Measurements from ENCODE around the gene TRPM4. TPM values are rescaled to one million over a fixed set of nuclear protein-coding genes. Genes with fewer than 3 reads are reported as not detected.

The TRPM4 gene
- polyA plus RNA-seq, 3 donors from 2014 or later, result 0.17 TPM; not detected in 2

- Mint-ChIP-seq H3K27me3 (ENCODE audit: low read depth in 3 of 3) (peaks cover 8 to 25% (median 12%) of the 10 kb centered on the region in 3 donors), H3K36me3 (peaks cover 9 to 15% (median 12%) of the 10 kb centered on the region in 3 donors), H3K27ac (no peak overlapping the region), H3K9me3 (peaks cover 12 to 27% (median 18%) of the 10 kb centered on the region in 6 donors), H3K4me1 (no peaks in the 10 kb centered on the region), H3K4me3 (no peak overlapping the region)
- no peak for DNase-seq
Observed at GRCh38 chr19:49255674-49256073, 98.1 kb downstream of the TRPM4 start.

GRCh38 chr19:49256691-49257090 is 99.1 kb downstream of the TRPM4 start:
- Mint-ChIP-seq H3K9me3 (peaks cover 12 to 31% (median 18%) of the 10 kb centered on the region in 6 donors), H3K27me3 (ENCODE audit: low read depth in 3 of 3) (peaks cover 6 to 28% (median 14%) of the 10 kb centered on the region in 3 donors), H3K4me3 (no peak overlapping the region), H3K36me3 (peaks cover 9 to 15% (median 12%) of the 10 kb centered on the region in 3 donors), H3K4me1 (no peaks in the 10 kb centered on the region), H3K27ac (no peak overlapping the region)
- DNase-seq, result no peak

Other genes with a start within 250 kb of the TRPM4 start
- gene DHDH, start 224.1 kb upstream of the TRPM4 start, polyA plus RNA-seq, result 1 to 10 TPM in 1 of 3 donors, not detected in 2; 1.3 TPM
- 100 to 1,000 TPM in 2 of 3 donors, 10 to 100 TPM in 1; 88.6 to 137 (median 106) TPM for gene BAX, start 202.9 kb upstream of the TRPM4 start, polyA plus RNA-seq
- 1,000 to 10,000 TPM; 3,472 to 4,403 (median 4,065) TPM for gene FTL, start 192.5 kb upstream of the TRPM4 start, polyA plus RNA-seq
- gene GYS1, start 164.5 kb upstream of the TRPM4 start, polyA plus RNA-seq, result 10 to 100 TPM; 16.0 to 40.3 (median 32.9) TPM
- gene RUVBL2, start 163.9 kb upstream of the TRPM4 start, polyA plus RNA-seq, result 10 to 100 TPM; 64.0 to 72.7 (median 64.2) TPM
- gene LHB, start 140.7 kb upstream of the TRPM4 start, polyA plus RNA-seq, result not detected
- gene CGB3, start 133.5 kb upstream of the TRPM4 start, polyA plus RNA-seq, result not detected
- gene CGB2, start 125.9 kb upstream of the TRPM4 start, polyA plus RNA-seq, result not detected
- not detected for gene CGB1, start 120.9 kb upstream of the TRPM4 start, polyA plus RNA-seq
- not detected for gene CGB5, start 113.9 kb upstream of the TRPM4 start, polyA plus RNA-seq
- gene CGB8, start 108.7 kb upstream of the TRPM4 start, polyA plus RNA-seq, result not detected
- gene CGB7, start 100.0 kb upstream of the TRPM4 start, polyA plus RNA-seq, result not detected
- not detected for gene NTF4, start 93.0 kb upstream of the TRPM4 start, polyA plus RNA-seq
- gene KCNA7, start 85.1 kb upstream of the TRPM4 start, polyA plus RNA-seq, result not detected
- gene SNRNP70, start 72.3 kb upstream of the TRPM4 start, polyA plus RNA-seq, result 10 to 100 TPM; 42.6 to 84.4 (median 48.8) TPM
- 1 to 10 TPM; 3.2 to 6.9 (median 5.6) TPM for gene LIN7B, start 43.4 kb upstream of the TRPM4 start, polyA plus RNA-seq
- 1 to 10 TPM; 2.6 to 5.5 (median 3.6) TPM for gene C19orf73, start 38.6 kb upstream of the TRPM4 start, polyA plus RNA-seq
- under 1 TPM in 2 of 3 donors, not detected in 1; 0.07 to 0.58 TPM for gene PPFIA3, start 38.2 kb upstream of the TRPM4 start, polyA plus RNA-seq
- gene HRC, start 2.4 kb upstream of the TRPM4 start, polyA plus RNA-seq, result not detected
- gene SLC6A16, start 167.4 kb downstream of the TRPM4 start, polyA plus RNA-seq, result 1 to 10 TPM; 3.0 to 9.0 (median 4.4) TPM
- gene CD37, start 177.6 kb downstream of the TRPM4 start, polyA plus RNA-seq, result 100 to 1,000 TPM; 104 to 179 (median 106) TPM
- gene TEAD2, start 204.6 kb downstream of the TRPM4 start, polyA plus RNA-seq, result not detected
- gene DKKL1, start 206.1 kb downstream of the TRPM4 start, polyA plus RNA-seq, result not detected
- not detected for gene KASH5, start 230.5 kb downstream of the TRPM4 start, polyA plus RNA-seq

Measured in immature natural killer cell (primary cell).